HUES64 (cell line): ENCODE results near the gene NECAB2.

Source experiments
- H3K27ac ChIP-seq: 2 replicates; pipeline ENCODE4 v1.7.0; 2013; ENCODE audit warnings: low read depth, low read length, inconsistent platforms
- H3K27me3 ChIP-seq: 2 replicates; pipeline ENCODE4 v1.6.1; 2013; ENCODE audit warnings: mild to moderate bottlenecking, low read length; ENCODE audit not compliant: insufficient read depth
- H3K36me3 ChIP-seq: 2 replicates; pipeline ENCODE4 v1.6.1; 2013; ENCODE audit warnings: mild to moderate bottlenecking, low read length; ENCODE audit not compliant: insufficient read depth
- H3K4me1 ChIP-seq: 2 replicates; pipeline ENCODE4 v1.6.1; 2013; ENCODE audit warnings: mild to moderate bottlenecking, low read length, moderate library complexity; ENCODE audit not compliant: insufficient read depth
- H3K4me3 ChIP-seq: 2 replicates; pipeline ENCODE4 v1.5.1; 2013; ENCODE audit warnings: mild to moderate bottlenecking, low read length, moderate library complexity
- H3K9ac ChIP-seq: 2 replicates; pipeline ENCODE4 v1.6.1; 2013; ENCODE audit warnings: mild to moderate bottlenecking, low read depth, low read length
- H3K9me3 ChIP-seq: 2 replicates; pipeline ENCODE4 v1.6.1; 2013; ENCODE audit warnings: low read depth, low read length; ENCODE audit not compliant: insufficient read depth
- WGBS: fragments of 150-250, 120-280 bp; methylation state at CpG from one replicate; pipeline ENCODE4 v1.1.7; 2013; ENCODE audit warnings: missing lambda C conversion rate; 5-methylcytosine and 5-hydroxymethylcytosine counted together

NECAB2 gene

GRCh38 chr16:83983491-83983890 is 15.4 kb downstream of the NECAB2 start:
- no peak overlapping the region for H3K27ac ChIP-seq
- H3K4me3 ChIP-seq = no peak overlapping the region
- H3K9ac ChIP-seq = no peak overlapping the region
- WGBS = no CpG with 5 or more reads among the region's 4 CpGs
- H3K9me3 ChIP-seq = peaks cover 7% of the 10 kb centered on the region
- H3K4me1 ChIP-seq = no peaks in the 10 kb centered on the region
- no peaks in the 10 kb centered on the region for H3K27me3 ChIP-seq
- no peaks in the 10 kb centered on the region for H3K36me3 ChIP-seq

GRCh38 chr16:83989300-83989699 is 21.3 kb downstream of the NECAB2 start:
- Histone ChIP-seq H3K36me3 (no peaks in the 10 kb centered on the region), H3K27me3 (no peaks in the 10 kb centered on the region), H3K27ac (no peak overlapping the region), H3K4me1 (no peaks in the 10 kb centered on the region; the same call in 1 of the 2 replicates), H3K4me3 (no peak overlapping the region), H3K9me3 (no peaks in the 10 kb centered on the region), H3K9ac (no peak overlapping the region)
- 92% methylated on average over 7 of the region's 8 CpGs for WGBS

- no peak overlapping the region for H3K27ac ChIP-seq
- no peak overlapping the region for H3K4me3 ChIP-seq
- H3K4me1 ChIP-seq = no peaks in the 10 kb centered on the region; the same call in 1 of the 2 replicates
- 93% methylated on average over 11 of the region's 11 CpGs for WGBS
- H3K27me3 ChIP-seq = no peaks in the 10 kb centered on the region
- no peaks in the 10 kb centered on the region for H3K9me3 ChIP-seq
- H3K36me3 ChIP-seq = no peaks in the 10 kb centered on the region
- H3K9ac ChIP-seq = no peak overlapping the region
These were observed 22.4 kb downstream of the NECAB2 start for GRCh38 chr16:83990492-83990891.

- H3K27ac ChIP-seq = no peak overlapping the region
- no peaks in the 10 kb centered on the region; the same call in 1 of the 2 replicates for H3K4me1 ChIP-seq
- 82% methylated on average over 6 of the region's 6 CpGs for WGBS
- H3K27me3 ChIP-seq = no peaks in the 10 kb centered on the region
- no peaks in the 10 kb centered on the region for H3K9me3 ChIP-seq
- H3K9ac ChIP-seq = no peak overlapping the region
- no peaks in the 10 kb centered on the region for H3K36me3 ChIP-seq
- no peak overlapping the region for H3K4me3 ChIP-seq
These were observed 24.6 kb downstream of the NECAB2 start for GRCh38 chr16:83992624-83993023.

GRCh38 chr16:83994087-83994486 is 26.0 kb downstream of the NECAB2 start:
- WGBS = 93% methylated on average over 8 of the region's 8 CpGs
- no peaks in the 10 kb centered on the region for H3K27me3 ChIP-seq
- no peak overlapping the region for H3K27ac ChIP-seq
- H3K9me3 ChIP-seq = no peaks in the 10 kb centered on the region
- no peak overlapping the region for H3K9ac ChIP-seq
- no peaks in the 10 kb centered on the region for H3K36me3 ChIP-seq
- no peak overlapping the region for H3K4me3 ChIP-seq
- no peaks in the 10 kb centered on the region; the same call in 1 of the 2 replicates for H3K4me1 ChIP-seq

- no peaks in the 10 kb centered on the region for H3K27me3 ChIP-seq
- H3K9ac ChIP-seq = no peak overlapping the region
- WGBS = 91% methylated on average over 13 of the region's 13 CpGs
- H3K27ac ChIP-seq = no peak overlapping the region
- H3K36me3 ChIP-seq = no peaks in the 10 kb centered on the region
- no peak overlapping the region for H3K4me3 ChIP-seq
- H3K9me3 ChIP-seq = no peaks in the 10 kb centered on the region
- H3K4me1 ChIP-seq = no peaks in the 10 kb centered on the region
These were observed 26.7 kb downstream of the NECAB2 start for GRCh38 chr16:83994703-83995102.

- Histone ChIP-seq H3K9ac (no peak overlapping the region), H3K4me1 (no peaks in the 10 kb centered on the region), H3K9me3 (no peaks in the 10 kb centered on the region), H3K36me3 (no peaks in the 10 kb centered on the region), H3K27me3 (no peaks in the 10 kb centered on the region), H3K4me3 (no peak overlapping the region), H3K27ac (no peak overlapping the region)
- 59% methylated on average over 21 of the region's 21 CpGs for WGBS
These were observed 27.7 kb downstream of the NECAB2 start for GRCh38 chr16:83995754-83996153.

- H3K36me3 ChIP-seq = no peaks in the 10 kb centered on the region
- no peak overlapping the region for H3K27ac ChIP-seq
- no peak overlapping the region for H3K9ac ChIP-seq
- H3K27me3 ChIP-seq = no peaks in the 10 kb centered on the region
- H3K9me3 ChIP-seq = no peaks in the 10 kb centered on the region
- 89% methylated on average over 15 of the region's 15 CpGs for WGBS
- H3K4me3 ChIP-seq = no peak overlapping the region
- no peaks in the 10 kb centered on the region for H3K4me1 ChIP-seq
These were observed 28.6 kb downstream of the NECAB2 start for GRCh38 chr16:83996481-83997252.

GRCh38 chr16:83998091-83998490 is 30.0 kb downstream of the NECAB2 start:
- Histone ChIP-seq H3K36me3 (no peaks in the 10 kb centered on the region), H3K27me3 (no peaks in the 10 kb centered on the region), H3K4me1 (no peaks in the 10 kb centered on the region), H3K9me3 (no peaks in the 10 kb centered on the region), H3K4me3 (no peak overlapping the region), H3K27ac (no peak overlapping the region), H3K9ac (no peak overlapping the region)
- WGBS = 87% methylated on average over 13 of the region's 13 CpGs

GRCh38 chr16:84000989-84001642 is 33.1 kb downstream of the NECAB2 start:
- H3K4me1 ChIP-seq = no peaks in the 10 kb centered on the region
- H3K36me3 ChIP-seq = no peaks in the 10 kb centered on the region
- no peak overlapping the region for H3K27ac ChIP-seq
- no peak overlapping the region for H3K4me3 ChIP-seq
- no peaks in the 10 kb centered on the region for H3K9me3 ChIP-seq
- no peak overlapping the region for H3K9ac ChIP-seq
- no peaks in the 10 kb centered on the region for H3K27me3 ChIP-seq
- 70% methylated on average over 13 of the region's 13 CpGs for WGBS

- Histone ChIP-seq H3K36me3 (no peaks in the 10 kb centered on the region), H3K27me3 (no peaks in the 10 kb centered on the region), H3K9me3 (no peaks in the 10 kb centered on the region), H3K27ac (no peak overlapping the region), H3K4me1 (no peaks in the 10 kb centered on the region), H3K9ac (no peak overlapping the region), H3K4me3 (no peak overlapping the region)
- WGBS = 96% methylated on average over 7 of the region's 7 CpGs
These were observed 33.7 kb downstream of the NECAB2 start for GRCh38 chr16:84001726-84002125.
